GM12878 (cell line): ENCODE measurements around the gene MAGI2.

Experiments
- ATF3 ChIP-seq: IDR thresholded peaks from 2 replicates; pipeline ENCODE4 v1.6.1; 2011; ENCODE audit warnings: low read depth, mild to moderate bottlenecking, low read length, moderate library complexity, borderline replicate concordance; ENCODE audit errors: extremely low read depth
- BACH1 ChIP-seq: fragments of 450-650 bp; IDR thresholded peaks from 2 replicates; pipeline ENCODE4 v1.6.1; 2017; ENCODE audit warnings: mild to moderate bottlenecking, borderline replicate concordance
- CTCF ChIP-seq, 3 experiments: IDR thresholded peaks in 2 of 3; conservative IDR thresholded peaks in 1 of 3; 2 replicates each; pipeline ENCODE4 v1.5.1; 2011; ENCODE audit warnings: low read depth in 3 of 3, low read length in 3 of 3, mild to moderate bottlenecking in 3 of 3, control low read depth in 2 of 3, moderate library complexity in 2 of 3, inconsistent platforms in 1 of 3, mixed read lengths in 1 of 3; ENCODE audit not compliant: control insufficient read depth in 2 of 3, insufficient read depth in 1 of 3; ENCODE audit errors: extremely low read depth in 1 of 3
- EP300 ChIP-seq, 2 experiments: fragments of 150-350 bp in 1 of 2; IDR thresholded peaks; 2 replicates each; pipeline ENCODE4 v1.6.1; 2011 to 2012; ENCODE audit warnings: low read depth in 2 of 2, low read length in 2 of 2, borderline replicate concordance in 1 of 2, improper control_type of control experiment in 1 of 2, inconsistent platforms in 1 of 2; ENCODE audit not compliant: control insufficient read depth in 1 of 2
- FOXM1 ChIP-seq: IDR thresholded peaks from 2 replicates; pipeline ENCODE4 v1.6.1; 2012; ENCODE audit warnings: low read depth, mild to moderate bottlenecking, inconsistent platforms, low read length, moderate library complexity
- KDM1A ChIP-seq: fragments of 200-600 bp; sonication (generic); IDR thresholded peaks from 2 replicates; pipeline ENCODE4 v1.6.1; 2016; ENCODE audit warnings: borderline replicate concordance
- NFIC ChIP-seq: IDR thresholded peaks from 2 replicates; pipeline ENCODE4 v1.6.1; 2012; ENCODE audit warnings: low read depth, mild to moderate bottlenecking, inconsistent platforms, low read length, moderate library complexity
- POLR2A ChIP-seq: IDR thresholded peaks from 2 replicates; pipeline ENCODE4 v1.6.1; 2011; ENCODE audit warnings: low read depth, mild to moderate bottlenecking, low read length
- POLR2AphosphoS5 ChIP-seq: IDR thresholded peaks from 2 replicates; pipeline ENCODE4 v1.6.1; 2011; ENCODE audit warnings: mild to moderate bottlenecking, low read length, inconsistent platforms
- RFX5 ChIP-seq: IDR thresholded peaks from 2 replicates; pipeline ENCODE4 v1.6.1; 2011; ENCODE audit warnings: low read depth, low read length, improper control_type of control experiment
- YY1 ChIP-seq: IDR thresholded peaks from 2 replicates; pipeline ENCODE4 v1.6.1; 2011; ENCODE audit warnings: low read depth, mild to moderate bottlenecking, low read length
- ZBED1 ChIP-seq: IDR thresholded peaks from 2 replicates; pipeline ENCODE4 v1.6.1; 2016; ENCODE audit warnings: borderline replicate concordance
- ZBTB11 ChIP-seq: fragments of 450-650 bp; formaldehyde crosslinking; IDR thresholded peaks from 2 replicates; pipeline ENCODE4 v1.5.0; 2022; ENCODE audit warnings: mild to moderate bottlenecking, missing genetic modification characterization
- ZNF274 ChIP-seq: IDR thresholded peaks from one replicate; pipeline ENCODE4 v1.8.0; 2011; ENCODE audit not compliant: insufficient read length, insufficient read depth

DNA sequence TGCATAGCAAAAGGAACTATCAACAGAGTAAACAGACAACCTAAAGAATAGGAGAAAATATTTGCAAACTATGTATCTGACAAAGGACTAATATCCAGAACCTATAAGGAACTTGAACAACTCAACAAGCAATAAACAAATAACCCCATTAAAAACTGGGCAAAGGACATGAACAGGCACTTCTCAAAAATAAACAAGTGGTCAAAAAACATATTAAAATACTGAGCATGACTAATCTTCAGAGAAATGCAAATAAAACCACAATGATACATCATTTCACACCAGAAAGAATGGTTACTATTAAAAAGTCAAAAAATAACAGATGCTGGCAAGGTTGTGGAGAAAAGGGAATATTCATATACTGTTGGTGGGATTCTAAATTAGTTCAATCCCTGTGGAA lies 17.1 kb downstream of the MAGI2 start:
- no peak for TF ChIP-seq NFIC
- no peak for TF ChIP-seq CTCF (IDR thresholded peaks at IDR 0.05 in 2 of 3, conservative IDR thresholded peaks at IDR 0.05 in 1 of 3; ENCODE audit: control insufficient read depth in 2 of 3, extremely low read depth in 1 of 3, insufficient read depth in 1 of 3, low read depth in 3 of 3, low read length in 3 of 3)
- no peak for TF ChIP-seq BACH1
- no peak for TF ChIP-seq ZBED1
- no peak for TF ChIP-seq ATF3
- no peak for TF ChIP-seq KDM1A
- TF ChIP-seq ZNF274: no peak
- no peak for TF ChIP-seq POLR2A
- no peak for TF ChIP-seq EP300 (IDR thresholded peaks at IDR 0.05; ENCODE audit: borderline replicate concordance in 1 of 2, control insufficient read depth in 1 of 2, low read depth in 2 of 2, low read length in 2 of 2)
- TF ChIP-seq ZBTB11: no peak
- TF ChIP-seq RFX5: no peak
- TF ChIP-seq YY1: no peak
- TF ChIP-seq POLR2AphosphoS5: no peak
- no peak for TF ChIP-seq FOXM1
